Hepatocyte (in vitro differentiated cells): ENCODE results near the gene HIRIP3. TPM values are rescaled to one million over a fixed set of nuclear protein-coding genes. Genes with fewer than 3 reads are reported as not detected.
"Not testable (repeated sequence)": the region's sequence is repeated elsewhere in the genome, so short reads cannot be mapped to it uniquely, and the experiment has no call there.

ENCODE experiments used
- DNase-seq: peaks from one replicate; pipeline ENCODE4 v3.0.0-alpha.2; 2016; ENCODE audit warnings: low spot score
- H2AFZ ChIP-seq: fragments of 200-600 bp; sonication (generic); 2 replicates; pipeline ENCODE4 v1.6.0; 2016; ENCODE audit warnings: antibody characterized with exemption, mild to moderate bottlenecking
- H3K27ac ChIP-seq: fragments of 200-600 bp; sonication (generic); 2 replicates; pipeline ENCODE4 v1.5.1; 2016; ENCODE audit warnings: mild to moderate bottlenecking
- H3K27me3 ChIP-seq: fragments of 200-600 bp; sonication (generic); 2 replicates; pipeline ENCODE4 v1.6.1; 2016
- H3K36me3 ChIP-seq: fragments of 200-600 bp; sonication (generic); replicated peaks from 2 replicates; pipeline ENCODE4 v1.5.1; 2016; ENCODE audit warnings: low read depth; ENCODE audit not compliant: insufficient read depth
- H3K4me1 ChIP-seq: fragments of 200-600 bp; sonication (generic); 2 replicates; pipeline ENCODE4 v1.5.1; 2016; ENCODE audit warnings: mild to moderate bottlenecking, moderate library complexity; ENCODE audit not compliant: insufficient read depth
- H3K4me2 ChIP-seq: fragments of 200-600 bp; sonication (generic); 2 replicates; pipeline ENCODE4 v1.6.0; 2016
- H3K4me3 ChIP-seq: fragments of 200-600 bp; sonication (generic); 2 replicates; pipeline ENCODE4 v1.5.1; 2016; ENCODE audit warnings: mild to moderate bottlenecking
- H3K79me2 ChIP-seq: fragments of 200-600 bp; sonication (generic); 2 replicates; pipeline ENCODE4 v1.6.0; 2017; ENCODE audit warnings: mild to moderate bottlenecking
- H3K9me2 ChIP-seq: fragments of 200-600 bp; sonication (generic); replicated peaks from 2 replicates; pipeline ENCODE4 v1.6.0; 2017; ENCODE audit warnings: mild to moderate bottlenecking; ENCODE audit not compliant: insufficient read depth
- H3K9me3 ChIP-seq: fragments of 200-600 bp; sonication (generic); 2 replicates; pipeline ENCODE4 v1.5.1; 2016; ENCODE audit warnings: low read depth, mild to moderate bottlenecking
- H4K20me1 ChIP-seq: fragments of 200-600 bp; sonication (generic); 2 replicates; pipeline ENCODE4 v1.6.0; 2016; ENCODE audit warnings: mild to moderate bottlenecking; ENCODE audit not compliant: insufficient read depth, poor library complexity, severe bottlenecking
- EZH2 ChIP-seq: fragments of 200-600 bp; sonication (generic); IDR thresholded peaks from 2 replicates; pipeline ENCODE4 v1.6.1; 2016; ENCODE audit warnings: antibody characterized with exemption, mild to moderate bottlenecking, borderline replicate concordance
- EZH2phosphoT487 ChIP-seq: fragments of 200-600 bp; sonication (generic); IDR thresholded peaks from one replicate; pipeline ENCODE4 v1.6.1; 2018; ENCODE audit warnings: antibody characterized with exemption, mild to moderate bottlenecking, low read depth, moderate library complexity; ENCODE audit not compliant: unreplicated experiment, severe bottlenecking
- WGBS: methylation state at CpG from one replicate; pipeline ENCODE4 v1.1.6; 2016; ENCODE audit warnings: low lambda C conversion rate; ENCODE audit errors: missing lambda C conversion rate; 5-methylcytosine and 5-hydroxymethylcytosine counted together
- polyA plus RNA-seq: library from polyadenylated mRNA; unstranded; fragments of >200 nt; fragmentation: Nextera tagmentation; extraction: Ambion mirVana; gene quantifications from 2 replicates; pipeline ENCODE4 v1.2.1, GENCODE V29; 2016
- total RNA-seq: library from RNA; depleted of rRNA; stranded (reverse); fragments of >200 nt; gene quantifications from 2 replicates; pipeline ENCODE4 v1.2.3, GENCODE V29; 2014
- TF ChIP-seq, protein P1 (sequence below): fragments of 200-600 bp; sonication (generic); IDR thresholded peaks from 2 replicates; pipeline ENCODE4 v1.5.1; 2016; ENCODE audit warnings: antibody characterized with exemption, mild to moderate bottlenecking; ENCODE audit not compliant: poor library complexity

The HIRIP3 gene
- total and polyA plus RNA-seq, 2 experiments from 2014 or later: 10.6 to 12.9 TPM

DNA sequence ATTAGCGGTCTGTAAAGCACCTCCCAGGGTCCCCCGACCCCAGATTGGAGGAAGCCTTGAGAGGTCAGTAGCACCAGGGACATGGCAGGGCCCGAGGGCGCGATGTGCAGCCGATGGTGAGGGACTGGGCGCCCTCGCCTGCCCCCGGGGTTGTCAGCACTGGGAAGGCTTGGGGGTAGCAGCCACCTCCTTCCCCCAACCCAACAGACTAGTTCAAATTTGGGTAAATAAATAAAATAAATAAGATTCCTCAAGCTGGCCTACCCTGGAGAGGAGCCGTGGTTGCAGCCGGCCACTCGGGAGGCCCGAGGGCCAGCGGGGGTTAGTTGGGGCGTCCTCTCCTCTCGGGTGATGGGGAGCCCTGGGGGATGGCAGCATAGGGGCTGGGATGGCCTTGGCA lies 29.0 kb upstream of the HIRIP3 start:
- no peak for DNase-seq
- H3K4me1 ChIP-seq: no peaks in the 10 kb centered on the region
- no peaks in the 10 kb centered on the region for H3K79me2 ChIP-seq
- 87% methylated on average over 16 of the region's 16 CpGs for WGBS
- H3K4me3 ChIP-seq: no peak overlapping the region
- H3K4me2 ChIP-seq: no peak overlapping the region
- no peak overlapping the region for H3K27ac ChIP-seq
- no peaks in the 10 kb centered on the region for H3K9me2 ChIP-seq
- H3K27me3 ChIP-seq: peaks cover 29% of the 10 kb centered on the region
- TF ChIP-seq EZH2phosphoT487: no peak
- TF ChIP-seq EZH2: no peak
- TF ChIP-seq, protein P1, sequence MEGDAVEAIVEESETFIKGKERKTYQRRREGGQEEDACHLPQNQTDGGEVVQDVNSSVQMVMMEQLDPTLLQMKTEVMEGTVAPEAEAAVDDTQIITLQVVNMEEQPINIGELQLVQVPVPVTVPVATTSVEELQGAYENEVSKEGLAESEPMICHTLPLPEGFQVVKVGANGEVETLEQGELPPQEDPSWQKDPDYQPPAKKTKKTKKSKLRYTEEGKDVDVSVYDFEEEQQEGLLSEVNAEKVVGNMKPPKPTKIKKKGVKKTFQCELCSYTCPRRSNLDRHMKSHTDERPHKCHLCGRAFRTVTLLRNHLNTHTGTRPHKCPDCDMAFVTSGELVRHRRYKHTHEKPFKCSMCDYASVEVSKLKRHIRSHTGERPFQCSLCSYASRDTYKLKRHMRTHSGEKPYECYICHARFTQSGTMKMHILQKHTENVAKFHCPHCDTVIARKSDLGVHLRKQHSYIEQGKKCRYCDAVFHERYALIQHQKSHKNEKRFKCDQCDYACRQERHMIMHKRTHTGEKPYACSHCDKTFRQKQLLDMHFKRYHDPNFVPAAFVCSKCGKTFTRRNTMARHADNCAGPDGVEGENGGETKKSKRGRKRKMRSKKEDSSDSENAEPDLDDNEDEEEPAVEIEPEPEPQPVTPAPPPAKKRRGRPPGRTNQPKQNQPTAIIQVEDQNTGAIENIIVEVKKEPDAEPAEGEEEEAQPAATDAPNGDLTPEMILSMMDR: no peak
- H4K20me1 ChIP-seq: no peaks in the 10 kb centered on the region
- no peak overlapping the region for H2AFZ ChIP-seq
- H3K36me3 ChIP-seq: no peaks in the 10 kb centered on the region
- H3K9me3 ChIP-seq: no peaks in the 10 kb centered on the region

DNA sequence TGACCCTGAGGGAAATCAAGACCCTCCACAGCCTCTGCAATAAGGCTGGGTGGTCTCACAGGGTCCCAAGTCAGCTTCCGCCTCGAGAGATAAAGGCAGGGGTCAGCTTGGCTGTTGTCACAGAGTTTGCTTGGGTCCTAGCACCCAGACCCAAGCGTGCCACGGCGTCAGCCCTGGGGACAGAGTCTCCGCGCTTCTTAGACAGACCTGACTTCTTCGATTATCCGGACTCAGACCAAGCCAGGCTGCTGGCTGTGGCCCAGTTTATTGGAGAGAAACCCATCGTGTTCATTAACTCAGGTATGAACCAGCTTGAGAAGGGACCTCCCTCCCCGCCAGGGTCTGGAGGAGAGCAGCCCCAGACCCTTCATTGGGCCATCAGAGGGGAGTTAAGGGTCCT lies 28.2 kb upstream of the HIRIP3 start:
- WGBS: 90% methylated on average over 8 of the region's 11 CpGs
- no peak for DNase-seq
- H3K4me1 ChIP-seq: no peaks in the 10 kb centered on the region
- peaks cover 21% of the 10 kb centered on the region for H3K27me3 ChIP-seq
- no peaks in the 10 kb centered on the region for H4K20me1 ChIP-seq
- no peak overlapping the region for H3K27ac ChIP-seq
- H3K36me3 ChIP-seq: no peaks in the 10 kb centered on the region
- H3K4me2 ChIP-seq: no peak overlapping the region
- H3K79me2 ChIP-seq: no peaks in the 10 kb centered on the region
- no peaks in the 10 kb centered on the region for H3K9me3 ChIP-seq
- H3K4me3 ChIP-seq: no peak overlapping the region
- no peak overlapping the region for H2AFZ ChIP-seq
- no peaks in the 10 kb centered on the region for H3K9me2 ChIP-seq
- TF ChIP-seq EZH2 (no peak), EZH2phosphoT487 (no peak)
- TF ChIP-seq, protein P1: no peak

DNA sequence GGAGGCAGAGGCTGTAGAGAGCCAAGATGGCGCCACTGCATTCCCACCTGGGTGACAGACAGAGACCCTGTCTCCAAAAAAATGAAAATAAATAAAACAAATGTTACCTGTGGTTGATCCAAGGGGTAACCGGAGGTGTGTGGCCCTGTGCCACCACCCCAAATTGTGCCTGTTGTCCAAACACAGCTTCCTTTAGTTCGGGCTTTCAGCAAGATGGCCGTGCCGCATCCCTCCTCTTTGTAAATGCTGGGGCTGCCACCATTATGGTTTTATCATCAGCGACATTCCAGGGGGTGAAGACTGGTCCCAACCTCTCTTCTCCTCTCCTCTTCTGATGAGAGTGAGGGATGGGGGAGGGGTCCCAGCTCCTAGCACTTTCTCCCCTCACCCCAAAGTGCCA lies 27.5 kb upstream of the HIRIP3 start, which contains the start of gene C16orf92:
Gene C16orf92 (plus strand): TSS at position 312 of the 400 bp plus-strand sequence. CDS start 143 bp downstream, outside the sequence.
- H3K27ac ChIP-seq: no peak within 1 kb of the TSS
- H3K4me1 ChIP-seq: no peaks in the 10 kb centered on the region
- H3K9me3 ChIP-seq: no peaks in the 10 kb centered on the region
- no peak within 1 kb of the TSS for H3K4me3 ChIP-seq
- DNase-seq: no peak
- TF ChIP-seq EZH2 (no peak), EZH2phosphoT487 (no peak)
- TF ChIP-seq, protein P1: no peak
- H4K20me1 ChIP-seq: no peaks in the 10 kb centered on the region
- no peaks in the 10 kb centered on the region for H3K79me2 ChIP-seq
- H3K27me3 ChIP-seq: peaks cover 14% of the 10 kb centered on the region
- no peak within 1 kb of the TSS for H3K4me2 ChIP-seq
- 90% methylated on average over 6 of the region's 6 CpGs for WGBS
- H2AFZ ChIP-seq: no peak within 1 kb of the TSS
- no peaks in the 10 kb centered on the region for H3K9me2 ChIP-seq
- no peaks in the 10 kb centered on the region for H3K36me3 ChIP-seq

DNA sequence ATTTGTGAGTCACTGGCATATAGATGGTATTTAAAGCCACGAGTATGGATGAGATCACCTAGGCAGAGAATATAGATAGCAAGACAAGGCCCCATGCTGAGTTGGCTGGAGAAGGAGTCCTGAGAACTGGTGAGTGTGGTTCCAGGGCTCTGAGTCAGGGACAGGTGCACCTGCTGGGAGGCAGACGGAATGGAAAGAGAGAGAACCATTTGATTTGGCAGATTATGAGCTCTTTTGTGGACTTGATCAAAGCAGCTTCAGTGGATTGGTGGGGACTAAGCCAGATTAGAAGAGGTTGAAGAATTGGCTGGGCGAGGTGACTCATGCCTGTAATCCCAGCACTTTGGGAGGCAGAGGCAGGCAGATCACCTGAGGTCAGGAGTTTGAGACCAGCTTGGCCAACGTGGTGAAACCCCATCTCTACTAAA lies 23.3 kb upstream of the HIRIP3 start:
- Histone ChIP-seq H3K27ac (no peak overlapping the region), H4K20me1 (no peaks in the 10 kb centered on the region), H3K36me3 (no peaks in the 10 kb centered on the region), H3K4me3 (no peak overlapping the region), H3K79me2 (no peaks in the 10 kb centered on the region), H2AFZ (no peak overlapping the region), H3K4me2 (no peak overlapping the region), H3K4me1 (no peaks in the 10 kb centered on the region), H3K9me2 (no peaks in the 10 kb centered on the region), H3K27me3 (no peaks in the 10 kb centered on the region), H3K9me3 (no peaks in the 10 kb centered on the region)
- 73% methylated on average over 4 of the region's 4 CpGs for WGBS
- TF ChIP-seq EZH2phosphoT487 (no peak), EZH2 (no peak)
- TF ChIP-seq, protein P1: no peak
- no peak for DNase-seq

DNA sequence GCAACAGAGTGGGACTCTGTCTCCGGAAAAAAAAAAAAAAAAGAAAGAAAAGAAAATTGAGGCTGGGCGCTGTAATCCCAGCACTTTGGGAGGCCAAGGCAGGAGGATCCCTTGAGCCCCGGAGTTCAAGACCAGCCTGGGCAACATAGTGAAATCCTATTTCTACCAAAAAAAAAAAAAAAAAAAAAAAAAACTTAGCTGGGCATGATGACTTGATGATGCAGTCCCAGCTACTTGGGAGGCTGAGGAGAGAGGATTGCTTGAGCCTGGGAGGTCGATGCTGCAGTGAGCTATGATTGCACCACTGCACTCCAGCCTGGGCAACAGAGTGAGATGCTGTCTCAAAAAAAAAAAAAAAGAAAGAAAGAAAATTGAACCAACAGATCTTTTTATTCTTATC lies 22.5 kb upstream of the HIRIP3 start:
- not testable (repeated sequence) for DNase-seq, H3K36me3 ChIP-seq, H3K4me2 ChIP-seq, H3K79me2 ChIP-seq, H3K4me3 ChIP-seq, H2AFZ ChIP-seq, H3K4me1 ChIP-seq, H3K27ac ChIP-seq, H4K20me1 ChIP-seq, H3K27me3 ChIP-seq, H3K9me2 ChIP-seq, H3K9me3 ChIP-seq
- WGBS: 93% methylated on average over 4 of the region's 4 CpGs
